NCI-H1105 treated with DMSO at 0.1 percent for 48 hours (cell line): ENCODE measurements around the gene SFXN3.

Experiments
- DNase-seq: peaks from one replicate; lab custom pipeline; 2025; lab: John Stamatoyannopoulos, UW

SFXN3 gene, protein sequence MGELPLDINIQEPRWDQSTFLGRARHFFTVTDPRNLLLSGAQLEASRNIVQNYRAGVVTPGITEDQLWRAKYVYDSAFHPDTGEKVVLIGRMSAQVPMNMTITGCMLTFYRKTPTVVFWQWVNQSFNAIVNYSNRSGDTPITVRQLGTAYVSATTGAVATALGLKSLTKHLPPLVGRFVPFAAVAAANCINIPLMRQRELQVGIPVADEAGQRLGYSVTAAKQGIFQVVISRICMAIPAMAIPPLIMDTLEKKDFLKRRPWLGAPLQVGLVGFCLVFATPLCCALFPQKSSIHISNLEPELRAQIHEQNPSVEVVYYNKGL

DNA sequence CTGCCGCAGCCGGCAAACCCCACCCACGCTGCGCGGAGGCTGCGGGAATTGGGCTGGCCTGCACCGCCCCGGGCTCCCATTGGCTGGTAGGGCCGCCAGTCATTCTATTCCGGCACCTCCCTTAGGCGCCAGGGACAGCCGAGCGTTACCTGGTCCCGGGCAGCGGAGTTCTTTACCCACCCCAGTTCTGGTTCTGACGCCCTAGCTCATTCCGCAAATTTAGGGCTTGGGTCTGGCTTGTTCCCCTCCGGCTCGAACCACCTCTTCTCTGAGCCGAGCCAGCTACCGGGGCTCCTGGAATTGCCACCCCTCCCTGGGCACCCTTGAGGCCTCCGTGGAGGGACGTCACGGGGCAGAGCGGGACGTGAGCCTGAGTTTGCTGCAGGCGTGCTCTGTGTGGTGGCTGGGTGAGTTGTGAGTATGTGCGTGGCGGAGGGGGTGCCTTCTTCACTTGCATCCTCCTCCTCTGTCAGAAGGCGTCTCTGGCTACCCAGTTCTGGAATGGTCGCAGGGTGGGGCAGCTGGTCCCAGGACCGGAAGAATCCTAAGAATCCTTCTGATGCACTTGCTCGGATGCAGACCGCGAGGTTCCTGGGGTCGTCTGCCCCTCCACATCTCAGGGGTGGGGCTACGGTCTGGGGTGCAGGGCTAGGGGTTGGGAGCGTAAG, at the start of gene SFXN3, which contains the start of gene PDZD7:
TSS of gene SFXN3 (plus strand) at position 107 of the 668 bp plus-strand sequence. CDS start 3,461 bp downstream, outside the sequence.
TSS of gene PDZD7 (minus strand) at position 2 of the 668 bp plus-strand sequence. CDS start 910 bp downstream, outside the sequence.
- peak; percentile 74 for DNase-seq

DNA sequence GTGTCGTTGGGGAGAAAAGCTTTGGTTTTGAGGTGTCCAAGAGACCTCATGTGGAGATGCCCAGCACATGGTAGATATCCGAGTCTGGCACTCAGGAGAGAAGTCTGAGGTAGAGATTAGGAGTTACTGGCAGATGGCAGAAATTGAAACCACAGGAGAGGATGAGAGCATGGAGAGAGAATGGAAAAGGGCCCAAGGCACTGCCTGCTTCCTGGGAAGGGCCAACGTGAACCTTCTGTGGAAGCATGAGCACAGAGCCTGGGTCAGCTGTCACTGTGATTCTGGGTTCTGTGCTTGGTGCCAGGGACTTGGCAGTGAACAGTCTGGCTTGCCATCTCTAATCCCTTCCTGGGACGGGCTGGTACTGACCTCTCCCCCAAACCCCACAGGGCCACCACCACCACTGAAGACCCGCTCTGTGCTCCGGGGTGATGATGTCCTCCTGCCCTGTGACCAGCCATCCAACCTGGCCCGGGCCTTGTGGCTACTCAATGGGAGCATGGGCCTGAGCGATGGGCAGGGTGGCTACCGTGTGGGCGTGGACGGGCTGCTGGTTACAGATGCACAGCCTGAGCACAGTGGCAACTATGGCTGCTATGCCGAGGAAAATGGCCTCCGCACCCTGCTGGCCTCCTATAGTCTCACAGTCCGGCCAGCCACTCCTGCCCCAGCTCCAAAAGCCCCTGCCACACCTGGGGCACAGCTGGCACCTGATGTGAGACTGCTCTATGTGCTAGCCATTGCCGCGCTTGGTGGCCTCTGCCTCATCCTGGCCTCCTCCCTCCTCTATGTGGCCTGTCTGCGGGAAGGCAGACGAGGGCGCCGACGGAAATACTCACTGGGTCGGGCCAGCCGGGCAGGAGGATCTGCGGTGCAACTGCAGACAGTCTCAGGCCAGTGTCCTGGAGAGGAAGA, 47.9 kb upstream of the SFXN3 start:
- no peak for DNase-seq

DNA sequence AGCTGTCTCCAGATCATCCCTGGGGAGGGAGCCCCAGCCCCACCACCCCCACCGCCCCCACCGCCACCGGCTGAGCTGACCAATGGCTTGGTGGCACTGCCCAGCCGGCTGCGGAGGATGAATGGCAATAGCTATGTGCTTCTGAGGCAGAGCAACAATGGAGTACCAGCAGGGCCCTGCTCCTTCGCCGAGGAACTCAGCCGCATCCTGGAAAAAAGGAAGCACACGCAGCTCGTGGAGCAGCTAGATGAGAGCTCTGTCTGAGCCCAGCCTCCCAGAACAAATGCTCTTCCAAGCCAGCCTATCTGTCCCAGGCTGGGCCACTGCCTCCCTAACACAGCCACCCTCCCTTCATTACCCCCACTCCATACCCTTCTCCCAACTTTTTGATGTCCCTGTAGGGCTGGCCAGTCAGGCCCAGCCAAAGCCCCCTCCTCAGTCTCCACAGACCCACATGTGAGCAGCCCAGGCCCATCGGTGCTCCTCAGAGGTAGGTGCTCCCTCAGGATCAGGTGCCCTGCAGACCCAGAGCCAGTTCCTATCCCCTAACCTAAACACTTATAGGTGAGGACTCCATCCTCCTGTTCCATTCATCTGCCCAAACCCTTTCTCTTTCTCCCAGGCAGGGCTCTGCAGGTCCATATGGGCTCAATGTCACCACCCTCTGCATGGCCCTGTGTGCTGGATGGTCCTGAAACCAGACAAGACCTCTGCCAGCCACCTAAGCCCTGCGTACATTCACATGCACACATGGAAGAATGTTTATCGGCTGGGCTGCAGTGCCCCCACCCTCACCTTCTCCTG, 47.0 kb upstream of the SFXN3 start:
- DNase-seq: no peak

DNA sequence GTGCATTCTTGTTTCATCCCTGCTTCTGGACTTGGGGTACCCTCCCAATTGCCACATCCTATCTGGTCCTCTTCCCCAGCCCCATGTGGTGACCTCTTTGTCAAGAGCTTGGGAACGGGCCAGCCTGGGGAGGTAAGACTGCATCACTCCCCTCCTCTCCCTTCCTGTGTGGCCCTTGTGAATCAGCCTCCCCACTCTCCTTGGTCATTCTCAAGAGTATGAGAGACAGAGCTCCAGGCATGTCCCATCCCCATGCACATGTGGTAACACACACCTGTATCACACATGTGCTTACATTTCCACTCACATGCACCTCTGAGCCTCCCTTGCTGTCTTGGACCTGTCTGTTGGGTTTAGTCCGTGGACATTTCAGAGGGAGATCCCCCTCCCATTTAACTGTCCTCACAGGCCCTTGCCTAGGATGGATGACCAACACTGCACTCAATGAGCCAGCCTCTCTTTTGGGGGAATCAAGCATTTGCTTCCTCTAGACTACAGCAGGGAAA, 46.3 kb upstream of the SFXN3 start:
- no peak for DNase-seq

DNA sequence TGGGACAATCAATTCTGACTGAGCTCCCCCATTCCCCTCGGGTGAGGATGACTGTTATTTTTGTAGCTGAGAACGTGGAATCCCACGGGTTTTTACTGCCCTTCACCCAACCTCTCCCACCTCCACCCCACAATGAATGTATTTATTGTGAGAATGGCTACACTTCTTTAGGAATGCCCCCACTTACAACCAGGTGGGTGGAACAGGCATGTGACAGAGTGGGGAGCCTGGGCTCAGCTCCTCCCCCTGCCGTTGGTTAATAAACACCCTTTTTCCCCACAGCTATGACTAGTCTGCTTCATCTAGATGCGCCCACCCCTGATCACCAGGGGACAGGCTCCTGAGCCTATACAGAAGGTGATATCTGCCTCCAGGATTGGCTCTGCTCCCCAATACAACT, 45.7 kb upstream of the SFXN3 start:
- DNase-seq: no peak

DNA sequence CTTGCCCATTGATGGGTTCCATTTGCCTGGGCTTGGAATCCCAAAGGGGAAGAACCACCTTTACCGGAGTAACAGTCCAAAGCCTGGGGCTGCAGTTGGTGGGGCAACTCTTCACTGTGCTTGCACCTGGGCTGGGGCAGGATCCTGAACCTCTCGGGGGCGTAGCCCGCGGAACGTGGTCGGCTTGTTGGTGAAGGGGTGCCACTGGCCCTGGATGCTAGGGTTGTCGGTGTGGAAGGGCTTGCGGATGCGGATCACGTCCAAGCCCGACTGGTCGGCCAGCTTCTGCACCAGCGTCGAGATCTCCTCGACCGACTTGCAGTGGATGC, 44.4 kb upstream of the SFXN3 start:
- no peak for DNase-seq

DNA sequence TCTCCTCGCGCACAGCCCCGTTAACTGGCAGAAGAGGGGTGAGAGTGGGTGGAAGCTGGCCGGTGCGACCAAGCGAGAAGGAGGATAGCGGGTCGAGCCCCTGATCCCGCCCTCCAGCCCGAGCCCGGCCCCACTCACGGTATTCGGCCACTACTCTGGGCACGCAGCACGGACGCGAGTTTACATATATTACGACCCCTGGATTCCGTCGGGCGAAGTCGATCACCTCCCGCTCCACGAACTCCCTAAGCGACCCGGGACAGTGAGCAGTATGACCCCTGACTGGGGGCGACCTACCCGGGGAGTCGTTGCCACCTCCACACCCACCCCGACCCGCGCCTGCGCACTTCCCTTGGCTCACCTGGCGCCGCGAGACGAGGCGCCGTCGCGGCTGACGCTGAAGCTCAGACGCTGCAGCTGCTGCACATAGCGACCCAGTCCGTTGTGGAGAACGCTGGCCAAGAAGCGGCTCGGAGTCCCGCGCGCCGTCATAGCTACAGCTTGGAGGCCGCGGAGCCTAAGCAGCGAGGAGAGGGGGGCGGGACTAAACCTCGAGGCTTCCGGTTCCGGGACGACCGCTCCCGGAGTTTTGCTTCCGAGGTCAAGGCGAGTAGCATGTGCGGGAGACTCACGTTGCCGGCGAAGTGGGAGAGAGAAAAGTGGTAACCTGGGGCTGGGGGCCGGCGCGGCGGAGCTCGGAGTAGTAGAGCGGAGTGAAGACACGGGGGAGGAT, 43.9 kb upstream of the SFXN3 start, which contains the start of the genes MRPL43 and TWNK:
TSS of gene MRPL43 (minus strand) at position 546 of the 733 bp plus-strand sequence. CDS start at position 492, 54 bp downstream.
TSS of gene TWNK (plus strand) at position 592 of the 733 bp plus-strand sequence. CDS start 668 bp downstream, outside the sequence.
- peak; percentile 34 for DNase-seq

DNA sequence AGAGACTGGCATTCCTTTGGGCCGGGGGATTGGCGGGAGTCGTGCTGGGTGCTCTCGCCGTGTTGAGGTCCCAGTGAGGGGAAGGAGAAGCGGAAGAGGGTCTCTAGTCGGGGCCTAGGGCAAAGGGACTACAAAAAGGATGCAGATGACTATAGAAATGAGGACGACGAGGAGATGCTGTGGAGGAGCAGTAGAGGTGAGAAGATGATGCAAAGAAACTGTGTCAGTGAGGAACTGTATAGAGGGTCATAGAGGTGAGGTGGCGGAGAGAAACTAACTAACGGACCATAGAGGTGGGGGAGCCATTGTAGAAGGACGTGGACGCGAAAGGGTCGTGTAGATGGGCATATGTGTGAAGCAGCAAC, 43.4 kb upstream of the SFXN3 start:
- DNase-seq: no peak

DNA sequence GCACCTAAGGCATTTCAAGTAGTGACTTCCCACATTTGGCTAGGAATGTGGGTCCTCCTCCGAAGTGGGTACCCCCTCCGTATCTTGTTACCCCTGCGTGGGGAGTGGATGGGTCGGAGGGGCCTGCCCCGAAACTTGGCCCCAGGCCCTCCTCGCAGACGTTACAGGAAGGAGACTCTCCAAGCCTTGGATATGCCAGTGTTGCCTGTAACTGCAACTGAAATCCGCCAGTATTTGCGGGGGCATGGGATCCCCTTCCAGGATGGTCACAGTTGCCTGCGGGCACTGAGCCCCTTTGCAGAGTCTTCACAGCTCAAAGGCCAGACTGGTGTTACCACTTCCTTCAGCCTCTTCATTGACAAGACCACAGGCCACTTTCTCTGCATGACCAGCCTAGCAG, 42.9 kb upstream of the SFXN3 start:
- no peak for DNase-seq

DNA sequence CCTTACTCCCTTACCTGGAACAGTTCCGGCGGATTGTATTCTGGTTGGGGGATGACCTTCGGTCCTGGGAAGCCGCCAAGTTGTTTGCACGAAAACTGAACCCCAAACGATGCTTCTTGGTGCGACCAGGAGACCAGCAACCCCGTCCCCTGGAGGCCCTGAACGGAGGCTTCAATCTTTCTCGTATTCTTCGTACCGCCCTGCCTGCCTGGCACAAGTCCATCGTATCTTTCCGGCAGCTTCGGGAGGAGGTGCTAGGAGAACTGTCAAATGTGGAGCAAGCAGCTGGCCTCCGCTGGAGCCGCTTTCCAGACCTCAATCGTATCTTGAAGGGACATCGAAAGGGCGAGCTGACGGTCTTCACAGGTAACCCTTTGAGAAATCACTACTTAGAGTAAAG, 41.9 kb upstream of the SFXN3 start:
- DNase-seq: no peak

DNA sequence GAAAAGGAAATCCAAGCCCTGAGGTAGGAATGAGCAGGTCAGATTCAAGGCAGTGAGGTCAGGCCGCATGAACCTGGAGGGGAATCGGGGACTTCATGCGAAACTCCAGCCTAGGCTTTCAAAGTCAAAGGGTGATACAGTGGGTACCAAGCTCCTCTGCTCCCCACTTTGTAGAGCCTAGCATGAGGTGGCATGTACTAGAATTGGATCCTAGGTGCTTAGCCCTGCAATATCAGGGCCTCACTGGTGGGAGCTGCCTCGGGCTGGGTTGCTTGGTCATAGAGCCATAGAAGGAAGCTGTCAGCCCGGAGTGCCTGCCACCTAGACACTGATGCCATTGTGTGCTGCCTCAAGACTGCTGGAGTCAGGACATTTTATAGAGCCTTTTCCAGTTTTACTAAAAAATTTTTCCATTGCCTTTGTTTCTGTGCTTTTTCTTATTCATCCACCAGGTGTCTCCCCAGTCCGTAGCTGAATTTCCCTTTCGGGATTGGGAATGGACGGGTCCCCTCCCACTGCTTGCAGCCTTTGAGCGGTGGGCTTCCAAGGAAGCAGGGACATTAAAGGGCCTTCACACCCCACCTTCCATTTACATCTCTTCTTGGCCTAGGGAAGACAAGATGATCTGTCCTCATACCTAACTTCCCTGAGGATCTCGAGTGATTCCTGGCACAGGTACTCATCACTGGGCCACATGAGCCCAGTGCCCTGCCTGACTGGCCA, 36.9 kb upstream of the SFXN3 start:
- no peak for DNase-seq

DNA sequence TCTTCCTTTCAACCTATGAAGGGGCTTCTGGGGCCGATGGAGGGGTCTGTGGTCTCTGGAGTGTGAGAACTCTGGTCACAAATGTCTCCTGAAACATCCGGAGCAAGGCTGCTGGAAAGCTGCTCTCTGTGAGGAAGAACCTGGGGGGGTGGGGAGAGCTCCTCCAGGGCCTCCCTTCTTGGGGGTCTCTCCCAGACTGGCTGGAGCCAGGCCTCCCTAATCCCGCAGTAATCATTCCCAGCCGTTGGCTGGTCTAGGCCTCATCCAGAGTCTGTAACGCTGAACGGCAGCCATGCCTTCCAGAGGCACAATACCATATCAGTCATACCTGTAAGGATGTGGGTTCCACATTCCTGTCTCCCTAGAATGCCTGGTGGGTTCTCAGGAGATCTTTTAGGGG, 35.9 kb upstream of the SFXN3 start:
- DNase-seq: no peak

DNA sequence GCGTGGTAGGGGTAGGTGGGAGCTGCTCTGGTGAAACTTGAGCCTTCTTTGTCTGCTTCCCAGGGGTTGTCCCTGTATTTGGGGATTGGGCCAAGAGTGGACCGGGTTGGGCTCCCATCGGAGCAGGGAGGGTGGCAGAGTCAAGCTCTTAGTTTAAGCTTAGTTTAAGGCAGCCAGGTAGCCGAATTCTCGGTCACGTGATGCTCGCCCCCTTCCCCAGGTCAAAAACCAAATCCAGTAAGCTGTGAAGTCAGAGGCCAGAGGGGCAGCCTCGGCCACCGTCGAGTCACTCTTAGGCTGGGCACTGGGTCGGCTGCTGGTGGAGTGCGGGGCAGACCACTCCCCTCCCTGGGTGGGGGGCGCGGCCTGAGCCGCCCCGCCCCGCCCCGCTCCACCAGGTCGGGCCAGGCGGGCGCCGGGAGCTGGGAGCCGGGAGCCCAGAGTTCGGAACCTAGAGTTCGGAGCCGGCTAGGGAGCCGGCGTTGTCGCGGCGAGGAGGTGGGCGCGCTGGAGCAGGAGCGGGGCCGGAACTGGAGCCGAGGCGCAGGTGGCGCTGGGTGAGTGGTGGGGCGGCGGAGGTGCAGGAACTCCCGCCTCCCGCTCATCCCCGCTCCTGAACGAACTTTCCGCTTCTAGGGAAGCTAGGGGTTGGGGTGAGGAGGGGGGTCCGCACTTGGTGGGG, 34.2 kb upstream of the SFXN3 start:
- peak; percentile 27 for DNase-seq

DNA sequence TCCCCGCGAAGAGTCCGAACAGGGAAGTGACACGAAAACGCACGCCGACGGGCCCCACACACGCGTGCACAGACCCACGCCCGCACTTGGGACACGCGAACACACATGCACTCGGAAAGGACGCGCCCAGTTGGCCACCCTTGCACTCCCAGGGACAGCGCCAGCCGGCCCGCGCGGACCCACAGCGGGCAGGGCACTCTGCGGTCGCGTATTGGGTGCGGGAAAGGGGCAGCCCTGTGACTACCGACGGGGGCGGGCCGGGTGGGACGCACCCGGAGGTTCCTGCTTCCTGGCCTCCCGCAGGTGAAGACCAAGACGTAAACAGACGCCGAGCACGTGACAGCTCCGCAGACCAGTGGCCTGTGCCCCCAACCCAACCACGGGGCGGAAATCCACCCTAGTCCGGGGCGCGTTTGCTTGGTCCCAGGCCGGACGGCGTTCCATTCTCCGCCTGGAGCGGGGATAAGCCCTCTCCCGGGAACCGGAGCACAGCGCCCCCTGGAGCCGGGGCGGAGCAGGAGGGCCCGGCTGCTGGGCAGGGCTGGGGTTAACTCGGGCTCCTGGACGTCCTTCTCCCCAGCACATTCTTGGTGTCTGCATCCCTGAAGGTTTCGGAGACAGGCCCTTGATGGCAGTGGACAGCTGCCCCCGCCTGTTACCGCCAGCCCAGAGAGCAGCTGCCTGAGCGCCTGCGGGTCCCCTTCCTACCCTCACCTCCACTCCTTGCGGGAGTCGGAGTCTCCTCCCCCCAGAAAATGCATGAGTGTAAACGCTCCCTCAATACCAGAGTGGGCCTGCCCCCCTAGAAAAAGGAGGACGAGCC, 33.5 kb upstream of the SFXN3 start:
- peak; percentile 25 for DNase-seq

DNA sequence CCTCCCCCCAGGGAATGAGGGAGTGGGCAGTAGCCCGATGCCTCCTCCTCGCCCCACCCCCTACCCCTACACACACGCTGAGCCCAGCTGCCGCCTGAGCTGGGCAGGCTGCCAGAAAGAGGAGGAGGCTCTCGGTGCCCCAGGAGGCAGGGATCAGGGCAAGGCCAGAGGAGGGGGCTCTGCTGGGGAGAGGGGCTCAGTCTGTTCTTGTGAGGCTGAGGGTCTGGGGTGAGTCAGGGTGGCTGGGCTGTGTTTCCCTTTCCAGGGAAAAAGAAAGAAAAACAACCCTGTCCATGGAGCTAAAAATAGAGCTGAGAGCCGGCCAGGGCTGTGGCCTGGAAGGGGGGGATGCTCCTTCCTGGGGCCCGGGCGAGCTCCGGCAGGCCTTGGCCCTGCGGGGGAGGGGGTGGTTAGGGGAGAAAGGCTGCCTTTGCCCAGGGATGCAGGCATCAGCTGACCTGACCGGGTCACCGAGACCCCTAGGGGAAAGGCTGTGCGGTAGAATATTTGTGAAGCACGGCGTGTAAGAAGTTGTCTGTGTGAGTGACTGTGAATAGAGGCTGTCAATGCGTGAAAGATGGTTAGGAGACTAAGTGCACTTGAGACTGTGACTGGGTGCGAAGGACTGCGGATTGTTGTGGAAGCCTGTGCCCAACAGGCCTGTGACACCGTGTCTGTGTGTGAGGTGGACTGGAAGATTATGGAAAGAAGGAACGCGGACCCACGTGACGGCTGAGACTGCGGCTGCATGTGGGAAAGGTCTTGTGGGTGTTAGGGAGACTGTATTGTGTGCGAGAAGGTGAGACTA, 32.6 kb upstream of the SFXN3 start:
- peak; percentile 77 for DNase-seq

DNA sequence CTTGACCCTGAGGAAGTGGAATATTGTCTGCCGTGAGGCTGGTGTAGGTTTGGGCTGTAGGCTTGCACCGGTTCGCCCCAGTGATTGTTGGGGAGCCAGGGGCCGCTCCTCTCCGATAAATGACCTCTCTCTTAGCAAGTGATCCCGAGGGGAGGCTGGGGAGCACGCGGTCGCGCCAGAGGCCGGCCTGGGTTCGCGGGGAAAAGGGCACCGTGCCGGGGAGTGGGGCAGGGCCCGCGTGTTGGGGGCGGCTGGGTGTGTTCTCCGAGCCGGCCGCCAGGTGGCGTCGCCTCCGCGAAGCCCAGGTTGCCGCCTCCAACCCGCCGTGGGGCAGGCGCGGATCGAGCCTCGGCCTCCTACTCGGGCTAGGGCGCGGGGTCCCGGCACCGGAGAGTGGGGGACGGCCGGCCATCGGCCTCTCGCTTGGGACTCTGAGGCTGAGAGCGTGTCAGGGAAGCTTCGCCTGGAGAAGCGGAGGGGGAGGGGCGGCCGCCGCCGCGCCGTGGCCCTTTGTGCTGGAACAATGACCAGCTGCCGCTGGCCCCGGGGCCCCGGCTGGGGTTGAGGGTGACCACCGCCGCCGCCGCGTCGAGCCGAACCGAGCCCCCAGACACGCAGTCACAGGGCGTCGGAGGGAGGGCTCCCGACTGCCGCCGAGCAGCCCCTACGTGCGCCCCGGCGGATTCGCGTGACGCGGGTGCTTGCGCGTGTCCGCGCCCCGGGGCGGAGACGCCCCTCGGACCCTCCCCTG, 31.9 kb upstream of the SFXN3 start:
- peak; percentile 11 for DNase-seq

DNA sequence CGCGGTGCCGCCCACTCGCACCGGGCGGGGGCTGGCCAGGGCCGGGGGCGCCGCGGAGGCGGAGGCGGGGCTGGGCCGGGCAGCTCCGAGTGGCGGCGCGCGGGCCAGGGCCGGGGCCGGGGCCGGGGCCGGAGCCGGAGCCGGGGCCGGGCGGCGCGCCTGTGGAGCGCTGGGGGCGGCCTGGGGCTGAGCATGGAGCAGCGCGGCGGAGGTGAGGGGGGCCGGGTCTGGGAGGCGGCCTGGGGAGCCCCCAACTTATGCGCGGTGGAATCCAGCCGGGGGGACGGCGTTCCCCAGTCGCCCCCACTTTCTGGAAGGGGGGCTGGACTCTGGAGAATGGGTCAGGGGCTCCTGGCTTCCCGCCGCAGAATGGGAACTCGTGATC, 31.3 kb upstream of the SFXN3 start, which contains the start of gene LZTS2:
TSS of gene LZTS2 (plus strand) at position 67 of the 385 bp plus-strand sequence. CDS start 2,731 bp downstream, outside the sequence.
- DNase-seq: no peak
